HG02610 (cell line): ENCODE results near the gene OSTN.
A peak's percentile ranks its signal among the peaks of the same experiment; 100 is the strongest.
"Not testable (repeated sequence)": the region's sequence is repeated elsewhere in the genome, so short reads cannot be mapped to it uniquely, and the experiment has no call there.

Source experiments
- ATAC-seq: cut with Tn5 transposase; IDR thresholded peaks from one replicate; pipeline ENCODE4 v1.9.1; 2021; ENCODE audit warnings: mild to moderate bottlenecking, moderate library complexity; ENCODE audit not compliant: unreplicated experiment

OSTN gene

DNA sequence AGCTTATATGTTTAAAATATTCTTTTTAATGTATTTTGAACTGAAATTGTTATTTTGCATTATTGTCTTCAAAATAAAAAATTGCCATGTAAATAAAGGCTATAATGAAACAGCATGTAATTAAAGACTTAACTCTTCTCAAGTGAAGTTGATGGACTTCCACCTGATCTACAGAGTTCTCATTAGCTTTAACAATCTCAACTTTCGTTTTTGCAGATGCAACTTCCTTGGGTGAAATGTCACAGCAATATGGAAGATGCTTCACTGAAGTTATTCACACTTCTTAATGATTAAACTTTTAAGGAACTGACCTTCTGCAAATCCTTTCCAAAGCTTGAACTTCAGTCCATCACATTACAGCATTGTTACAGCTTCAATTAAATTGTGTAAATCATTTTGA is 63.6 kb downstream of the OSTN start:
- peak; percentile 37 for ATAC-seq

DNA sequence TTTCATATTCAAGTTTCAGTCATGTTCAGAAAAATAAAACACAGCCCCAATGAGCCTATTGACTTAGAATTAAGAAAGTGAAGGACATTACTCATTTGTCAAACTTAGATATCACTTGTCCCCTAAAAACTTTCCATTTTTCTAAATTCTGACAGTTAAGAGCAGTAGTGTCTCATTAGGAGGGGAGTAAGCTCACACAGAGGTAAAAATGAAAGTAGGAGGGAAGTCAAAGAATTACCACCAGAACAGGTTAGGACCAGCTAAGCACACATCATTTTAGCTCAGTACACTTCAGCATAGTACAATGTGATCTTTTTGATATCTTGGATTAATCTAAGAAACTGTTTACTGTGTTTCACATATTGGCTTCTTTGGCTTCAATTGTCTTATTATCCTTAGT is 64.3 kb downstream of the OSTN start:
- peak; percentile 91 for ATAC-seq

DNA sequence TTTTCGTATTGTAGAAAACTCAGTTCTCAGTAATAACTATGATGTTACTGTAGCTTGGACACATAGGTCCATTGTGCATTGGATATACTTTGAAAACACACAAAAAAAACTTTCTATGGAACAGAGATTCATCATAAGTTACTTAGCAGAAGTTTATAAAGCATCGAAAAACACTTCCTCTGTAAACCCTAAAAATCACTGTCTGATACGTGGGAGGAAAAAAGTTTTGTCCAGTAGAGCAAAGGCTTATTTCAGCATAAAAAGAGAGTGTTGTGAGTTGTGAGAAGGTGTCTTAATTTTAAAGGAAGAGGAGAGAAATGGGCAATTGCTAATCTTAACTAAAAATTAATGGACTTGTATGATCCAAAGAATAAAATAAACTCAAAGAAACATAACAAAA is 64.8 kb downstream of the OSTN start:
- ATAC-seq: no peak

DNA sequence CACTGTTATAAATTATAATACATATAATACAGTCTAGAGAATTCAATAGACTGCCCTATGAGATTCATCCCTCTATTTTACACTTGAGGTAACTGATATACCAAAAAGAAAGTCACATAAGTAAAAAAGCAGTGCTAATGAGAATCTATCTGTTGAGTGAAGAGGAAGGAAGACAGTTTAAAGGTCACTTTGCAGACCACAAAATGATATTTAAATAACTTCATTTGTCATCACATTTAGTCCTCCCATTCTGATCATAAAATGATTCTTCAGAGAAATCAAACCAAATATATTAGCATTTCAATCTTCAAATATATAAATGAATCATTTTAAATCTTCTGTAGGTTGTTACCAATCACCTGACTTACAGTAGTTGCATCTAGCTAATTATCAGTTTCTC is 69.7 kb downstream of the OSTN start:
- no peak for ATAC-seq

DNA sequence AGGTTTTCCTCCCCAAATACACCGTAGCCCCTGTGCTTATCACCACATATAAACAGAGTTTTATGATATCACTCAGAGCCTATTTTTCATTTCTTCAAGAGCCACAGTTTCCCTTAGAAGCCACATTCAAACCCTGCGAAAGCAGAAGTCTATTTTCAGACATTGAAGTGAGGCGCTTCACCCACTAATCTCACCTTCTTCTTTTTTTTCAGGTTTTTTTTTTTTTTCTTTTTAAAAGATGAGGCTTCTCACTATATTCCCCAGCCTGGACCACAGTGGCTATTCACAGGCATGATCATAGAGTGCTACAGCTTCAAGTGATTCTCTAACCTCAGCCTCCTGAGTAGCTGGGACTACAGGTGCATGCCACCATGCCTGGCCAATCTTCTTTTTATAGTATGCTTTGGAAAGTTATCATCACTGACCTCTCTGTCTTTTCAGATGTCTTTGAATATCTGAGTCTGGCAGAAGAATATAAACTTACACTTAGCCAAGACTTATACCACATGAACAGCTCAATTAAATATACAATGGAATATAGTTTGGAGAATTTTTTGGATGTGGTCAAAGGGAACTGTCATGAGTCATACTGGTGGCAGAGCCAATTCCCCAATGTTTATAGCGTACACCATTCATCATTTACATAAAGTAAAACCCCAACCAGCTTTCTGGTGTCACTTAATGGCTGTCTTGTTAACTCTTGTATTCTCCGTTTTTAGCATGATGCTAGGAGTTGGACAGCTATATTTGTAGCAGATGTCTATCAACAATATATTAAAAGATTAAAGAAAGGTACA is 70.4 kb downstream of the OSTN start:
- peak; percentile 88 for ATAC-seq

DNA sequence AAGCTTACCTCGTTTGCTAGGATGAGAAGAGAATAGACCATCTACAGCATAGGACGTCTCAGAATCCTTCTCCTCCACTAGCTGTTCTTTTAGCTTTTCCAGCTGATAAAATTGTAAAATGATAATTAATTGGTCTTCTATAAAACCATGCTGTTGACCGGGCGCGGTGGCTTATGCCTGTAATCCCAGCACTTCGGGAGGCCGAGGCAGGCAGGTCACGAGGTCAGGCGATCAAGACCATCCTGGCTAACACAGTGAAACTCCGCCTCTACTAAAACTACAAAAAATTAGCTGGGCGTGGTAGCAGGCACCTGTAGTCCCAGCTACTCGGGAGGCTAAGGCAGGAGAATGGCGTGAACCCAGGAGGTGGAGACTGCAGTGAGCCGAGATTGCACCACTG is 76.2 kb downstream of the OSTN start:
- not testable (repeated sequence) for ATAC-seq

DNA sequence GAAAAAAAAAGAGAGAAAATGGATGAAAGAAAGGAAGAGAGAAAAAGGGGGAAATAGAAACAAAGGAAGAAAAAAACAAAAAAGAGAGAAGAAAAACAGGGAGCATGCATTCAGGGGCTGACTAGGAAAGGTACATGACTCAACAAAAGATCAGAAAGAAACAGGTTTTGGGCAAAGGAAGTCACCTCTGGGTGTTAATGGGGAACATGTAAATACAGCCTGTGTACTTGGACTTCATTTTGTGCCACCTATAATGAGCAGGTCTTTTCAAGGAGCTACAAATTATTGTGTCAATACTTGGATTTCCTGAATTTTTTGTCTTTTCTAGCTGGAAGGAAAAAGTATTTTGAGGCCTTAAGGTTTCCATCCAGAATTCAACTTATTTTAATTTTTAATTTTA is 76.7 kb downstream of the OSTN start:
- ATAC-seq: no peak

DNA sequence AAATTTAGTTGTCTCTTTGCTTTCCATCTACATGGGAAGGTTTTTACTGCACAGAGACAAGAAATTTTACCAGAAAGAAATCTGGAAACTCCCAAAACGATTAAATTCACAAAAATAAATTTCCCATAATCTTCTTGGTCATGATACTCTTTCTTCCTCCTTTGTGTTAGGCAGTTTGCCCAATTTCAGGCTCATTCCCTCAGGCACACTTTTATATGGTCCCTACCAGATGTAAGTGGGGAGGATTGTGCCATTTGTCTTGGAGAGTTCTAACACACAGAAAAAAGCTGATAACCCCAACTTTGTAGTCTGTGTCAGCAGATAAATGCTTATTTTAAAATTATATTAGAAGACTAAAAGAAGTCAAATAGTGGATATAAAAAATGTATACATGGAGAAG is 81.1 kb downstream of the OSTN start:
- ATAC-seq: no peak

DNA sequence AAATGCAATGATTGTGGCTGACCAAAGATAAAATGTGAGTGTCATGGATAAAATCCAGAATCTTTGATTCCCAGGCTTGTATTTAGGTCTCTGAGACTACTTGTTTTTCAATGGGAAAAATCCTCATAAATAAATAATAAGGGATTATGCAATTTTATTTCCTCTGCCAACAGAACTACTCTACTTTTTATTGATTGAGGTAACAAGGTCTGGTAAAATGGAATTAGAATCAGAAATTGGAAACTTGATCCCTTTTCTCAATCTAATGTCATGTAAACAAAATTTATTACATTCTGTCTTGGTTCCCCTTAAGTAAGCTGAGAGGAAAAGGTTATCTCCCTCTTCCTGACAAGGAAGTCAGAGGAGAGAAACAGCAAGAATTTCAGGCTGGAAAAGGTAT is 81.8 kb downstream of the OSTN start:
- no peak for ATAC-seq

DNA sequence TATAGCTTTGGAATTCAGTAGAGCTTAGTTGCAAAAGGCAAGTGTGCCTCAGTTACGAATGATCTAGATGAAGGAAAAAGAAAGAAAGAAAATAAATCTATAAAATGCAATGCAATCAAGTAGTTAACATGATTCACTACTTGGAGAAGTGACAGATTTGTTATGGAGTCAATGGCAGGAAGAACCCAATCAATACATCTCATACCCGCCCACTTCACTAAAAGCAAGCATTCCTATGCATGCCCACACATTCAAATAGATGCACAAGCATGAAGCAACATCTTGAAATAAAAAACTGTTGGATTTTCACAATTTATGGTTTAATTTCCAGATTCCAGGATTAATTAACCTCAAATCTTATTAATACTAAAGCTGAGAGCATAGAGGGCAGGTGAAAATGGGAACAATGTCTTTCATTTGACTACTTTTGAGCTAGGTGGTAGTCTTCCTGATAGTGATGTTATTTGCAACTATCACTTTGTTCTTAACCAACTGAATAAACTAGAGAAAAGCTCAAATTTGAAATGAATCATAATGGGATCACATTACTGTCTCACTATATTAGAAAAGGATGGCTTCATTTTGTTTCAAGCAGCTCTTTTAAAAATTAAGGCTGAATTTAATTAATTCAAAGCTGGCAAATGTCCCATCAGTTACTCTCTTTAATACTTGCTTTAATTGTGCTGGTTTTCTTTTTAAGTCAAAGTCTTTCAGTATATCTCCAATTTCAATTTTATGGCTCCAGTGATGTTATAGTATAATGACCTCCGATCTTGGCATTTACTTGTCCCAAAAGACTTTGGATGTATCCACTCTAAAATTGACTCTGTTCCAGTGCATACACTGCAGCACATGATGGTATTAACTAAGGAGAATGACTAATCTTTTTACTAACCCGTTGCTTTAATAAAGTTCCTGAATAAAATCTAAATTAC is 83.5 kb downstream of the OSTN start:
- no peak for ATAC-seq

DNA sequence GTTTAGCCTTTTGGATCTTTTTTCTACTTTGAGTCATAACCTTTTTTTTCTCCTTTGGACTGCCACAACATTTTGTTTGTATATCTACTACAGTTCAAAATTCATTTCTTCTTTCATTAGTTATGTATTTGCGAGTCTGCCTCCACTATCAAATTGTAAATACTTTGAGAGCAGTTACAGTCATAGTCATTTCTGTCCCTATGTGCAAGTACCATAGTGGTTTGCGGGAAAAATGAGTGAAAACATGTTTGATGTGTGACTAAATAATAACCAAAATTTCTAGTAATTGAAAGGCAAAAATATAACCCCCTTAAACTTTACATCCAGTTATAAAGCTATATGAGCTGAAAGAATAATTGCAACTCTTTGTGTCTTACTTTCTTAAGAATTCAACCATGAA is 84.4 kb downstream of the OSTN start:
- no peak for ATAC-seq

DNA sequence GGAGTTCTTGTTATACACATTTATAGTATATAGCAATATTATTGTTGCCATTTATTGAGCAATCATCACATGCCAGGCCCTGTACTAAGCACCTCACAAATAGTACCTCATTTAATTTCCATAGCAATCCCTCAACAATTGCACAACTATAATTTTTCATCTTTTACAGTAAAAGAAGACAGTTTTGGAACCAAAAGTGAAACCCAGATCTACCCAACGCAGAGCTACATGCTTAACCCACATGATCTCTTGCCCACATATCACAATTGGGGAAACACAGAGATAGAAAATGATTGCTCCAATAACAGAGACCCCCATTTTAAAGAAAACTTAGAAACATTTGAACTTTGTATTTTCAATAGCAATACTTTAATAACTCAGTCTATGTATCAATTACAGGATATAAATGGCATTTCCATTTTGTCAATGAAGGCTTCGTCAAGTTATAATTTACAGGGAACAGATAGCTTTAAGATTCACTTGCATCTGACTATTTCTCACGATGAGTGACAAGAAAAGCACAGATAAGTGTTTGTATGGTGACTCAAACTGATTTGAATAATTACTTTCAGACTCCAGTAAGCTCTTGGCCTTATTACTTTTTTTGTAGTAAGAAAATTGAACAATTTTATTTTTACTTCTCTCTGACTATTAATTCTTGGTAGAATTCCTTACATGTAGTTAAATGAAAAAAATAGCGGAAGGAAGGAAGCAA is 91.4 kb downstream of the OSTN start:
- ATAC-seq: peak; percentile 86

DNA sequence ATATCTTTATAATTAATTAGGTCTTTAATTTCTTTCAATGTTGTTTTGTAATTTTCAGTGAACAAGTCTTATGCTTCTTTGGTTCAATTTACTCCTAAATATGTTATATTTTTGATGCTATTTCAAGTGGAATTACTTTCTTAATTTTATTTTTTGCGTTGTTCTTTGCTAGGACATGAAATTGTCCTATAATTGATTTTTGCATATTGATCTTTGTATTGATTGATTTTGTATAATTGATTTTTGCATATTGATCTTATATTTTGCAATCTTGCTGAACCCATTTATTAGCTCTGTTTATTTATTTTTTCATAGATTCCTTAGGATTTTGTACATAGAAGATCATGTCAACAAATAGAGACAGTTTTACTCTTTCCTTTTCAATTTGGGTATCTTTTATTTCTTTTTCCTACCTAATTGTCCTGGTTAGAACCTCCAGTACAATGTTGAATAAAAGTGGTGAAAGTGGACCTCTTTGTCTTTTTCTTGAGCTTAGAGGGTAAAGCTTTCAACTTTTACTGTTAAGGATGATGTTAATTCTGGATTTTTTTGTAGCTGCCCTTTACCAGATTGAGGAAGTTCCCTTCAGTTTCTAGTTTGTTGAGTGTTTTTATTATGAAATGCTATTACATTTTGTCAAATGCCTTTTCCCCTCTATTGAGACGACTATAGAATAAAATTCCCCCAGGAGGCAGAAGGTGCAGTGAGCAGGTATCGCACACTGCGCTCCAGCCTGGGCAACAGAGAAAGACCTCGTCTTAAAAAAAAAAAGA is 93.4 kb downstream of the OSTN start:
- ATAC-seq: no peak

DNA sequence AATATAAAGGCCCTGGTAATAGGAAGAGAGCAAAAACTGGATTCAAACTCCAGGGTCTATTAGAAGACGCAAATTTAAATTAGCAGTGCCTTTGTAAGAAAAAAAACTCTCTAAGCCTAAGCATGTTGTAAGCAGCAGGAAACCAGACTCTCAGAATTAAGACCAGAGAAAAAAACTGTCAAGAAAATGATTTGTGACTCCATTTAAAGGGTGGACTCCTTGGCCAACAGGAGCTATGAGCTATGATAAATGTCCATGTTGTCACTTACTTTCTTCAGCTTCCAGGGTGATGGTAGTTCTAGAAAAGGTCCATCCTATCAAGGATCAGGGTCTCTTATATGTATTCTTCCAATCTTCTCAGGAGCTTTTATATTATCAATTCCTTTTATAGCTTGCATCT is 95.2 kb downstream of the OSTN start:
- ATAC-seq: no peak

DNA sequence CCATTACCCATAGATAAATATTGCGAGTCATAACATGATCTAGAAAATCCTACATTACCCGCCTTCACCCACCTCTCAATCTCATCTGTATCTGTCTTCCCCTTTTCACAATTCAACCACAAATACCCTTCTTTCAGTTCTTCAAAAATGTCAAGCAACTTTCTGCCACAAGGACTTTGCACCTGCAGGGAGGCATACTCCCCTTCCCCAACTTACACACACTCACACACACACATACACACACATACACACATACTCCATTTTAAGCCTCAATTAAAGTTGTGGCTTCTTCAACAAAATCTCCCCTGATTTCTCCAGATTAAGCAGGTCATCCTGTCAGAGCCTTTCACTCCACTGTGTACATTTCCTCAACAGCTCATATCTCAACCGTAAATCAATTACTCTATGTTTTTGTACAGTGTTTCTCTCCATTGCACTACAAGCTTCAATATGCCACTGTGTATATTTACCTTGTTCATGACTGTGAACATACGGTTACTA is 97.0 kb downstream of the OSTN start:
- peak; percentile 77 for ATAC-seq

DNA sequence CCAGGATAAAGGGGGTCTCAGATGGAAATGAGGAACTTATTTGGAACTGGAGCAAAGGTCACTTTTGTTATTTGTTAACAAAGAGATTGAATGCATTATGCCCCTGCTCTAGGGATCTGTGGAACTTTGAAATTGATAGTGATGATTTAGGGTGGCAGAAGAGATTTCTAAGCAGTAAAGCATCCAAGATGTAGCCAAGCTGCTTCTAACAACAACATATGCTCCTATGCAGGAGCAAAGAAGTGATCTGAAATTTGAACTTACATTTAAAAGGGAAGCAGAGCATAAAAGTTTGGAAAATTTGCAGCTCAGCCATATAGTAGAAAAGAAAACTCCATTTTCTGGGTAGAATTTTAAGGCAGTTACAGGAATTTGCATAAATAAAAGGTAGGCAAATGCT is 99.8 kb downstream of the OSTN start:
- ATAC-seq: no peak

DNA sequence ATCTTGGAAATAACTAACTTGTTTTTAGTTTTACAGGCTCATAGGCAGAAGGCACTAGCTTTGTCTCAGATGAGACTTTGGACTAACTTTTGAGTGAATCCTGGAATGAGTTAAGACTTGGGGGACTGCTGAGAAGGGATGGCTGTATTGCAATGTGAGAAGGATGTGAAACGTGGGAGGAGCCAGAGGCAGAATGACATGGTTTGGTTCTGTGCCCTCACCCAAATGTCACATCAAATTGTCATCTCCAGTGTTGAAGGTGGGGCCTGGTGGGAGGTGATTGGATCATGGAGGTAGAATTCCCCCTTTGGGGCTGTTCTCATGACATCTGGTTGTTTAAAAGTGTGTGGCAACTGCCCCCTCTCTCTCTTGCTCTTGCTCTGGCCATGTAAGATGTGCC is 101.4 kb downstream of the OSTN start:
- ATAC-seq: peak; percentile 47

DNA sequence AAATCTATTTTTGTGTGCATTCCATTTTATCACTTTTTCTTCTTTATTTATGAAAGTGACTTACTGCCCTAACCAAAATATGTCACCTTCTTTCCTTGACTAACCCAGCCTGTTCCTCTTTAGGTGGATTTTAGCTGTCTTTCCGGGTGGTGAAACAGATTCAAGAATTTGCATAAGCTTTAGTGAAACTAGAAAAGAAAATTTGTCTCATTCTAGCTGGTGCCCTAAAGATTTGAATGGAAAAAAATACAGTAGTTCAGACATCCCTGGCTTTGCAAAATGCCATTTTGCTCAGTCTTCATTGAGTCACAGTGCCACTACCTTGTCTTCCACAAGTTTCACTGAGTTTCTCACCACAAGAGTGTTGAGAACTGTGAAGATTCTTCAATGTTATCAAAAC is 102.0 kb downstream of the OSTN start:
- peak; percentile 67 for ATAC-seq

DNA sequence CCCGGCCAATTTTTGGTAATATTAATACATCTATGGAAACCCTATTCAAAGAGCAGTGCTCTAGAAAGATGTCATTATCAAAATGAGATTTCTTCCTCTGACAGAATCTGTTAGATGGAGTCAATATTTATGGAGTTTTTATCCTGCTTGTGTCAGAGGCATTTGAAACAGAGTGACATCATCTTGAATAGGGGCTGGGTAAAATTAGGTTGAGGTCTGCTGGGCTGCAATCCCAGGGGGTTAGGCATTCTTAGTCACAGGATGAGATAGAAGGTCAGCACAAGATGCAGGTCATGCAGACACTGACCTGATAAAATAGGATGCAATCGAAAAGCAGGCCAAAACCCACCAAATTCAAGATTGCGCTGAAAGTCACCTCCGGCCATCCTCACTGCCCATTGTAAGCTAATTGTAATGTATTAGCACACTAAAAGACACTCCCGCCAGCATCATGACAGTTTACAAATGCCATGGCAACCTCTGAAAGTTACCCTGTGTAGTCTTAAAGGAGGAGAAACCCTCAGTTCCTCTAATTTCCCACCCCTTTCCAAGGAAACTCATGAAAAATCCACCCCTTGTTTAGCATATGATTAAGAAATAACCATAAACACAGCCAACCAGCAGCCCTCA is 102.9 kb downstream of the OSTN start:
- no peak for ATAC-seq

DNA sequence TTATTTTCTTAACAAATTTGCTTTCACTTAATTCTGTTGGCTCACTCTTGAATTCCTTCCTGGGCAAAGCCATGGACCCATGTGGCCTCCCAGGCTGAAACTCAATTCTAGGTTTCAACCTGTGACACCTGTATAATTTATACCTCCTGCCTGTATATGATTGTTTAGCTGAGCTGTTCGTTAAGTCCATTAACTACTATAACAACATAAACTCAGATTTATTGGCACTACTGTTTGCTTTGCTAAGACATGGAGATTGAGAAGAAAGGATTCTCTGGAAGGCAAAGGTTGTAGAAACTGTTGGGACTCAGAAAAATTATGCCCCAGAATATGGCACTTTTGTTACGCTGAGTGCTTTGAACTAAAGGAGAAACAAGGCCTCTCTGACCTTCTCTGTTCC is 103.4 kb downstream of the OSTN start:
- no peak for ATAC-seq
